Caco-2 (cell line): Measurements from ENCODE around the gene CDK15. TPM values are rescaled to one million over a fixed set of nuclear protein-coding genes. Genes with fewer than 3 reads are reported as not detected.

Experiments used
- BruUV-seq: library from RNA; stranded (reverse); fragments of 400-500 nt; replicated peaks from 2 replicates; lab custom pipeline; 2021; lab: Mats Ljungman, UMichigan
- CTCF ChIA-PET: fragments of 300-600 bp; sonication (Branson Sonifier 250); formaldehyde crosslinking; loops from one replicate; lab custom pipeline; 2022; ENCODE audit warnings: antibody characterized with exemption; lab: Charles Lee
- POLR2A ChIA-PET: fragments of 300-600 bp; sonication (Branson Sonifier 250); formaldehyde crosslinking; loops from one replicate; lab custom pipeline; 2022; ENCODE audit warnings: antibody characterized with exemption; lab: Charles Lee
- DNase-seq, 2 experiments: peaks; one replicate each; pipeline versions ENCODE4 v3.0.0 to v3.0.0-alpha.2; 2020 to 2022
- H3K27me3 ChIP-seq: replicated peaks from 2 replicates; pipeline ENCODE4 v1.6.0; 2011; ENCODE audit warnings: low read length; ENCODE audit not compliant: control insufficient read depth, insufficient read depth
- H3K36me3 ChIP-seq: 2 replicates; pipeline ENCODE4 v1.5.1; 2011; ENCODE audit warnings: low read length; ENCODE audit not compliant: control insufficient read depth, insufficient read depth
- H3K4me1 ChIP-seq: fragments of 250-450 bp; sonication (Bioruptor Pico); 2 replicates; pipeline ENCODE4 v1.5.1; 2020; ENCODE audit warnings: mild to moderate bottlenecking
- H3K4me3 ChIP-seq: 2 replicates; pipeline ENCODE4 v1.5.1; 2011; ENCODE audit warnings: low read depth, mild to moderate bottlenecking, control low read depth, low read length
- H3K9me3 ChIP-seq: fragments of 250-450 bp; sonication (Bioruptor Pico); 2 replicates; pipeline ENCODE4 v1.5.1; 2020; ENCODE audit warnings: mild to moderate bottlenecking, moderate library complexity
- H3K27ac Mint-ChIP-seq: one replicate; pipeline ENCODE4 v1.8.0; 2022; ENCODE audit warnings: mixed read lengths; ENCODE audit not compliant: unreplicated experiment
- H3K27me3 Mint-ChIP-seq: one replicate; pipeline ENCODE4 v1.8.0; 2022; ENCODE audit warnings: mixed read lengths; ENCODE audit not compliant: insufficient read depth, unreplicated experiment
- H3K36me3 Mint-ChIP-seq: one replicate; pipeline ENCODE4 v1.8.0; 2022; ENCODE audit warnings: mild to moderate bottlenecking, mixed read lengths; ENCODE audit not compliant: insufficient read depth, unreplicated experiment
- H3K4me1 Mint-ChIP-seq: one replicate; pipeline ENCODE4 v1.8.0; 2022; ENCODE audit warnings: low read depth, mixed read lengths; ENCODE audit not compliant: unreplicated experiment
- H3K4me3 Mint-ChIP-seq: one replicate; pipeline ENCODE4 v1.8.0; 2022; ENCODE audit warnings: mild to moderate bottlenecking, moderate library complexity, mixed read lengths; ENCODE audit not compliant: unreplicated experiment
- H3K9me3 Mint-ChIP-seq: one replicate; pipeline ENCODE4 v1.8.0; 2022; ENCODE audit warnings: mixed read lengths; ENCODE audit not compliant: unreplicated experiment
- intact Hi-C: fragments of 100-400 bp; cut with micrococcal nuclease; formaldehyde crosslinking; loops from one replicate; pipeline ENCODE4 v1.10.0; 2022; ENCODE audit not compliant: unreplicated experiment
- total RNA-seq: library from RNA; stranded (reverse); gene quantifications from 2 replicates; pipeline ENCODE4 v1.2.3, GENCODE V29; 2022
- TF ChIP-seq, protein P1 (sequence below), 2 experiments: fragments of 200-600 bp in 1 of 2; IDR thresholded peaks; 1 replicate in 1 of 2; 2 replicates in 1 of 2; pipeline versions ENCODE4 v1.5.1 to v1.8.0; 2011 to 2022; ENCODE audit warnings: antibody characterized with exemption in 1 of 2, control low read depth in 1 of 2, inconsistent platforms in 1 of 2, low read depth in 1 of 2, low read length in 1 of 2, mild to moderate bottlenecking in 1 of 2, moderate library complexity in 1 of 2; ENCODE audit not compliant: insufficient read depth in 1 of 2, severe bottlenecking in 1 of 2, unreplicated experiment in 1 of 2

Gene CDK15
- total RNA-seq, 1 experiment from 2014 or later = not detected

GRCh38 chr2:201909961-201910361 is 103.6 kb downstream of the CDK15 start:
- no peak overlapping the region for H3K4me3 Mint-ChIP-seq
- no peaks in the 10 kb centered on the region for H3K9me3 ChIP-seq
- CTCF ChIA-PET = interaction anchor here (0.7 kb wide), 1 partner anchor 49 kb away, joined by 3 read pairs; no protein-coding TSS in a partner anchor
- H3K27me3 Mint-ChIP-seq = no peaks in the 10 kb centered on the region
- POLR2A ChIA-PET = no interaction called here
- H3K4me3 ChIP-seq = no peak overlapping the region
- H3K27ac Mint-ChIP-seq = peak overlapping the region; percentile 35
- H3K4me1 ChIP-seq = peaks cover 61% of the 10 kb centered on the region
- peaks cover 41% of the 10 kb centered on the region for H3K4me1 Mint-ChIP-seq
- H3K36me3 ChIP-seq = no peaks in the 10 kb centered on the region
- BruUV-seq = no TSS peak
- H3K27me3 ChIP-seq = no peaks in the 10 kb centered on the region
- intact Hi-C loops = loop anchor here (2.0 to 5.0 kb wide), 2 partner anchors 43 to 122 kb away; partner anchors contain the start of gene FZD7
- H3K36me3 Mint-ChIP-seq = no peaks in the 10 kb centered on the region
- H3K9me3 Mint-ChIP-seq = no peaks in the 10 kb centered on the region
- TF ChIP-seq, protein P1, sequence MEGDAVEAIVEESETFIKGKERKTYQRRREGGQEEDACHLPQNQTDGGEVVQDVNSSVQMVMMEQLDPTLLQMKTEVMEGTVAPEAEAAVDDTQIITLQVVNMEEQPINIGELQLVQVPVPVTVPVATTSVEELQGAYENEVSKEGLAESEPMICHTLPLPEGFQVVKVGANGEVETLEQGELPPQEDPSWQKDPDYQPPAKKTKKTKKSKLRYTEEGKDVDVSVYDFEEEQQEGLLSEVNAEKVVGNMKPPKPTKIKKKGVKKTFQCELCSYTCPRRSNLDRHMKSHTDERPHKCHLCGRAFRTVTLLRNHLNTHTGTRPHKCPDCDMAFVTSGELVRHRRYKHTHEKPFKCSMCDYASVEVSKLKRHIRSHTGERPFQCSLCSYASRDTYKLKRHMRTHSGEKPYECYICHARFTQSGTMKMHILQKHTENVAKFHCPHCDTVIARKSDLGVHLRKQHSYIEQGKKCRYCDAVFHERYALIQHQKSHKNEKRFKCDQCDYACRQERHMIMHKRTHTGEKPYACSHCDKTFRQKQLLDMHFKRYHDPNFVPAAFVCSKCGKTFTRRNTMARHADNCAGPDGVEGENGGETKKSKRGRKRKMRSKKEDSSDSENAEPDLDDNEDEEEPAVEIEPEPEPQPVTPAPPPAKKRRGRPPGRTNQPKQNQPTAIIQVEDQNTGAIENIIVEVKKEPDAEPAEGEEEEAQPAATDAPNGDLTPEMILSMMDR (IDR thresholded peaks at IDR 0.05; ENCODE audit: insufficient read depth in 1 of 2, low read depth in 1 of 2, low read length in 1 of 2, severe bottlenecking in 1 of 2, unreplicated experiment in 1 of 2) = no peak
- no peak for DNase-seq

- POLR2A ChIA-PET = no interaction called here
- Histone ChIP-seq H3K4me3 (no peak overlapping the region), H3K27me3 (no peaks in the 10 kb centered on the region), H3K36me3 (no peaks in the 10 kb centered on the region), H3K4me1 (peaks cover 61% of the 10 kb centered on the region), H3K9me3 (no peaks in the 10 kb centered on the region)
- Mint-ChIP-seq H3K4me1 (peaks cover 40% of the 10 kb centered on the region), H3K36me3 (no peaks in the 10 kb centered on the region), H3K27ac (peak overlapping the region; percentile 37), H3K27me3 (no peaks in the 10 kb centered on the region), H3K9me3 (no peaks in the 10 kb centered on the region), H3K4me3 (peak overlapping the region; percentile 12)
- TF ChIP-seq, protein P1 (IDR thresholded peaks at IDR 0.05; ENCODE audit: insufficient read depth in 1 of 2, low read depth in 1 of 2, low read length in 1 of 2, severe bottlenecking in 1 of 2, unreplicated experiment in 1 of 2) = no peak
- BruUV-seq = no TSS peak
- intact Hi-C loops = no loop called here
- CTCF ChIA-PET = no interaction called here
- no peak for DNase-seq
Observed at GRCh38 chr2:201911372-201911771, 105.0 kb downstream of the CDK15 start.

- Histone ChIP-seq H3K4me1 (peaks cover 47% of the 10 kb centered on the region), H3K36me3 (no peaks in the 10 kb centered on the region), H3K4me3 (no peak overlapping the region), H3K27me3 (no peaks in the 10 kb centered on the region), H3K9me3 (no peaks in the 10 kb centered on the region)
- no peak for DNase-seq
- H3K27ac Mint-ChIP-seq = no peak overlapping the region
- H3K4me3 Mint-ChIP-seq = no peak overlapping the region
- ChIA-PET CTCF (no interaction called here), POLR2A (no interaction called here)
- H3K36me3 Mint-ChIP-seq = no peaks in the 10 kb centered on the region
- H3K27me3 Mint-ChIP-seq = no peaks in the 10 kb centered on the region
- H3K9me3 Mint-ChIP-seq = no peaks in the 10 kb centered on the region
- BruUV-seq = no TSS peak
- intact Hi-C loops = no loop called here
- peaks cover 32% of the 10 kb centered on the region for H3K4me1 Mint-ChIP-seq
- TF ChIP-seq, protein P1 (IDR thresholded peaks at IDR 0.05; ENCODE audit: insufficient read depth in 1 of 2, low read depth in 1 of 2, low read length in 1 of 2, severe bottlenecking in 1 of 2, unreplicated experiment in 1 of 2) = no peak
Observed at GRCh38 chr2:201913201-201913600, 106.9 kb downstream of the CDK15 start.
